Left renal cortex interstitium (tissue), 4 donors: Measurements from ENCODE around the gene EFHC2. TPM values are rescaled to one million over a fixed set of nuclear protein-coding genes. Genes with fewer than 3 reads are reported as not detected.

ENCODE experiments used
- DNase-seq, 4 donors: peaks; one replicate each; pipeline ENCODE4 v3.0.0-alpha.2; 2013; ENCODE audit warnings: low read depth in 4 of 4, low spot score in 2 of 4, missing footprints in 1 of 4
- polyA plus RNA-seq, 4 donors: library from polyadenylated mRNA; unstranded; fragments of 120-200 nt; gene quantifications; one replicate each; pipeline ENCODE4 v1.2.1, GENCODE V29; 2013; ENCODE audit not compliant: insufficient read length in 4 of 4

Gene EFHC2
- polyA plus RNA-seq, 4 donors = 7.8 to 10.8 (median 9.1) TPM

DNA sequence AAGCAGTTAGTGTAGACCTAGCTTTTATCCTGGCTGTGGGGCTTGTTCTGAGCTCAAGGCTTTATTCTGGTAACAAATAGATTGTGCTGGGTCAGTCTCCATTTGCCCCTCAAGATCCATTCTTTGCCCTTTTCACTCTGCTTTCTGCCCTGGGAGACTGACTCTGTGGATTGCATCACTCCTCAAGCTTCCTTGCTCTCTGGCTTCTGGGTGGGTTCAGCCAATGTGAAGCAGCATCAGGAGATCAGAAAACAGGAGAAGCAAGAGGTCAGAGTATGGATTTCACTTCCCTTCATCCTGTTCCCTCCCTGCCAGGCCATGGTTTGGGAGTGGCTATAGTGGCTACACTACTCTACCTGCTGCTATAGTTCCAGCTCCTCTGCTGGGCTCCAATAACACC, 186.2 kb downstream of the EFHC2 start:
- no peak for DNase-seq

DNA sequence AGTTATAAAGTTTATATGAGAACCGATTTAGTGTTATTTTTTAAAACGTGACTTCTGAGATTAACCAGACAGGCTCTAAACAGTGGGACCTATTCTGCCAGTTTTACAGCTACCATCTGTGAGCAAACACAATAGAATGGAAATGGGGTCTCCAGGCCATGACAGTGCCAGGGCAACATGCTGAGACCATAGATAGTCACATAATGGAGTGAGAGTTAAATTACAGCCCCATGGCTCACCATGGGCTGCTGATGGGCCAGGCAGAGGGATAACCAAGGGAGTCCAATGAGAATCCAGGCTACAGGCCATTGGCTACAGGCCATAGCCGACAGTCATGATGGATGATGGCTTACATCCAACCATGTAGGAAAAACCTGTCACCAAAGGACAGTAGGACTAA, 186.7 kb downstream of the EFHC2 start:
- no peak for DNase-seq

DNA sequence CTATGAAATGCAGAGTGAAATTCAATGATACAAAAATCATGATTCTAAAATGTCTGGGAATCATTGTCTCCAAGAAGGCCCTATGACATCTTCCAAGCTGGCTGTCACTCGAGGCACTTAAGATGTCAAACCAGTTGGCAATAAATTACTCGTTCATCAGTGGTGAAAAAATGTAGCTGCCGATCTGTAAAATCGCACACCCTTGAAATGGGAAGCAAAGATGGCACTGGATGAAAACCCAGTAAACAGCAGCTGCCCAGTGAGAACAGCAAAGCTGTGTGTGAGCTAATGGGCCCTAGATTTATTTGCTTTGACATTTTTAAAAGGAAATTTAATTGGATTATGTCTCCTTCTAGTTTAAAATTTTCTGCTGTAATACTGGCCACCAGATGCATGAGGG, 188.3 kb downstream of the EFHC2 start:
- DNase-seq = no peak

DNA sequence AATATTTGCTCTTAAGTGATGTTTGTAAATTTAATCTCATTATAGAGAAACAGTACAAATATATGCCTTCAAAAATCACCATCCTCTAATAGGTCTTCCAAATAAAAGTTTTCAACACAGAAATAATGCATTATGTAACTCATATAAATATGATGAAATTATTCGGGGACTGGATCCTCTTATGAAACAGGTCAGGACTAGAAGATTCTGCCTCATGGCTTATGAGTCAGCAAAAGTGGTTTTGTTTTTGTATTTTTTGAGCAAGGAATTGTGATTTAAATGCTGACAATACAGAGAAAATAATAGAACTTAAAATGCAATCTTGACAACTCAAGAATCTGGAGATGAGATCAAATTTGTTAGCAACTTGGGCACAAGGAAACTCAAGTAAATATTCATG, 190.6 kb downstream of the EFHC2 start:
- DNase-seq = no peak

DNA sequence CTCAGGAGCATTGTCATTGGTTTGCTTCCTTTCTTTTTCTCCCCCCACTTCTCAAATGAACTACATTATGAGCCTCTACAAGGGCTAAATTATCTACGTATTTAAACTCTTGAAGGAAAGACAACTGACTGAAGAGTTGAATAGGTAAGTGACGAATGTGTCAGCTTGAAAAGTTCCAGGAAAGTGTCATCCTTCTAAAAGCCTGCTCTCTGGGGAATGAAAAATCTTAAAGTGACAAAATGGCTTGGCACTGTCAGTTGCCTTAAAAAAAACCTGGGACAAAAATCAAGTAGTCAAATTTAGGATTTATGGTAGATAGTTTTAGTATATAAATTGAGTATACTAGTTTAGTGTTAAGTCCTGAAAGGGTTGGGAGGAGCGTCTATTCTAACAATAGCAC, 196.3 kb downstream of the EFHC2 start:
- DNase-seq = no peak

DNA sequence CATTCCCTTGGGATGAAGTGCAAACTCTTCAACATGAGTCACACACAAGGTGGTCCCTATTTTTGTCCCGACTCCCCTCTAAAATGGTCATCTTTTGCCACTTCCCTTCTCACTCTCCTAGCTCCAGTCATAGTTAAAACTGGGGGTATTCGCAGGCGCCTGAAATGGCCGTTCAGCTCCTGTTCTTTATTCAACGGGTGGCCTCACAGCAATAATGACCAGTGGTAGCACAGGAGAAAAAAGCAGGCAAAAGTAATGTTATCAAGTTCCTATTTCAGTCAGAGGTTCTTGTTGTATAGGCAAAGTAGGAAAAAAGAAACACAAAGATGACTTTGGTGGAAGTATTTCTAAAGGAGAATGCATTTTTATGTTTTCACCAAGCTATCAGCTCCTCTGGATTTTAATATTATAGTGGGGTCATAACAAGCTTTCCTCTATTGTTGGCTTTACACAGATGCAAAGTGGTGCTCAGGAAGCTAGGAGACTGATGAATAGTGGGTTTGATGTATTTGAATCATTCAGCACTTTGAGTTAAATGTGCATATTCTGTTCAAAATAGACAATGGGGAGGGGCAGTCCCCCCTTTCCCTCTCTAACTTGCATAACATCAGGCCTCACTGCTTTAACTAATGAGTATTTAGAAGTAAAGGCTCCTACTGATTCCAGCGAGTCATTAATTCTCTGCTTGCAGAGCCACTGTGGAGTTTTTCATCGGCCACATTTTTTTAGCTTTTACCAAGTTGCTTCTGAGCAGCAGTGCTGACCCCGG, 199.1 kb downstream of the EFHC2 start:
- no peak for DNase-seq

DNA sequence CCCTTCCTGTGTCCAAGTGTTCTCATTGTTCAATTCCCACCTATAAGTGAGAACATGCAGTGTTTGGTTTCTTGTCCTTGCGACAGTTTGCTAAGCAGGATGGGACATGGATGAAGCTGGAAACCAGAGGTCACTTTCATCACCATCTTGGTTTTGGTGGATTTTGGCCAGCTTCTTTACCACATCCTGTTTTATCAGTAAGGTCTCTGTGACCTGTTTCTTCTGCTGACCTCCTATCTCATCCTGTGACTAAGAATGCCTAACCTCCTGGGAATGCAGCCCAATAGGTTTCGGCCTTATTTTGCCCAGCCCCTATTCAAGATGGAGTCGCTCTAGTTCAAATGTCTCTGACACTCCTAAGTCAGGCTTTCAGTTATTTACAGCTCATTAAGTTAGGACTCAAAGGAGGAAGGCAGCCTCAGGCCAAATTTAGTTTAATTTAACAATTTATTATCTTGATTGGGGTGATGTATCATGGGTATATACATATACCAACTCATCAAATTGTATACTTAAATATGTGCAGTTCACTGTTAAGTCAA, 200.3 kb downstream of the EFHC2 start:
- no peak for DNase-seq

DNA sequence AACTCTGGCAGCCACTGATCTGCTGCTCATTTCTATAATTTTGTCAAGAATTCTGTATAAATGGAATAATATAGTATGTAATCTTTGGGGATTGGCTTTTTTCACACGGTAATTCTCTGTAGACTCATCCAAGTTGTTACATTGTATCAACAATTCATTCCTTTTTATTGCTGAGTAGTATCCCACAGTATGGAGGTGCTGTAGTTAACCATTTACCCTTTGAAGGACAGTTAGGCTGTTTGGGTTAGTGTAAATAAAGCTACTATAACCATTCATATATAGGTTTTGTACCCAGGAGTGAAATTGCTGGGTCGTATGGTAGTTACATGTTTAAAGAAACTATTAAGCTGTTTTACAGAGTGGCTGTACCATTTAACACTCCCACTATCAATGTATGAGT, 213.3 kb downstream of the EFHC2 start:
- DNase-seq = no peak

DNA sequence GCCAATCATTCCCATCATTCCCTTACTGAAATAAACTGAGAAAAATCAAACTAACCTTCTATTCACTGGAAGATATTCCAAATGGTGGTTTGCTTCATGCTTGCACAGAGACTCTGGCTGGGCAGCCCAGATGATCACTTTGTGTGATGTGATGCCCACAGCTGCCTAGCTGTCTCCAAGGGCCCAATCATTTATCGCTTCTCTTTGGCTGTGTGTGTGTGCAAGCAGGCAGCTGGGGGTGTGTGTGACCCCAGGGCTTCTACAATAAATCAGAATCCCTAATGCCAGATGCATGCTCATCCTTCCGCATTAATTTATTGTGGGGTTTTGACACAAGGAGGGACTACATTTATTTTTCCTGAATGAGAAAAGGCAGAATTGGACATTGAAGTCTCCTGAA, 230.1 kb downstream of the EFHC2 start:
- no peak for DNase-seq

DNA sequence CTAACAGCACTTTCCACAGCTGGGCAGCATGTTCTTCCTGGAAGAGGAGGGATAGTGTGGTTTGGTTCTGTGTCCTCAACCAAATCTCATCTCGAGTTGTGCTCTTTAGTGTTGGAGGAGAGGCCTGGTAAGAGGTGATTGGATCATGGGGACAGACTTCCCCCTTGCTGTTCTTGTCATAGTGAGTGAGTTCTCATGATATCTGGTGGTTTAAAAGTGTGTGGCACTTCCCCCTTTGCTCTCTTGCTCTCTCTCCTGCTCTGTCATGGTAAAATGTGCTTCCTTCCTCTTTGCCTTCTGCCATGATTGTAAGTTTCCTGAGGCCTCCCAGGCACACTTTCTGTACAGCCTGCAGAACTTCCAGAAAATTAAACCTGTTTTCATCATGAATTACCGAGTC, 236.6 kb downstream of the EFHC2 start:
- no peak for DNase-seq

DNA sequence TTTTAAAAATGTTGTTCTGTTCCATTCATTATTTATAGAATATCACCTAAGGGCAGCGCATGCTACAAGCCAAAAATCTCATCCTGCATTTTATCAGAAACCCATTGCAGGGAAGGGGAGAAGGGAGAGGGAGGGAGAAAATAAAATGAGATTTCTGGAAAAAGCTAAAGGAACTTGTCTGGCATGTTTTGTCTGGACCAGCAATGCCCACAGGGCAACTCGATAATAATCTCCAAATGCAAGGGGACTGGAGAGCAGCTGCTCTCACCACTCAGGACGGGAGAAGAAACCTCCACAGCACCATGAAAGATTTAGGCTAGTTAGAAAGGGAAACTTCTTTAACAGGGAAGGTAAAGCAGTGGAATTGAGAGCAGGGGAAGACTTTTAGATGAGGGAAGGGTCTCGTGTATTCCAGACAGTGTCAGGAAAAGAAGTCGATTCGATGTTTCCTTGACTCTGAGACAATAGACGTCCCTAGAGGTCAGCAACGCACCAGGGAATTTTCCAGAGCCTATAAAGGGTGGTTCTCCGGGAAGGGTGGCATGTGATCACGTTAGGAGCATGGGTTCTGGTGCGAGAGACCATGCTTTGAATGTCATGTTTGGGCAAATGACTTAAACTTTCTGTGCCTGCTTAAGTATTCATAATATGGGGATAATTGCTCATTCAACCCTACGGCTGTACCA, 238.1 kb downstream of the EFHC2 start:
- DNase-seq = no peak

DNA sequence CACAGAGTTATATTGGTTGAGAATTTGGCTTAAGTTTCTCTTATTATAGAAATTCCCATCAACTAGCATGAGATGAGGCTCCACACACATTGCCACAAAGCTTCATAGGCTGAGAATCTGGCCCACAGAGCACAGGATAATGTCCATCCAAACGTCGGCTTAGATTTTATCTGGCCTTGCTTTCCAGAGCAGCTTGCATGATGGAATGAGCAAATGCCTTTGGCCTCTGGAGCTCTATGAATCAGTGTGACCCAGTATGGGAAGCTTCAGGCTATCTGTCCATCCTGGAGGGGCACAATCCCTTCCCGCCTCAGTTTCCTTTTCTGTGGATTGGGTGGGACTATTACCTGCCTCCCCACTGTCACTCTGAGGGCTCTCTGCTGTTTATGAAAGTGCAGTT, 238.8 kb downstream of the EFHC2 start:
- DNase-seq = no peak

DNA sequence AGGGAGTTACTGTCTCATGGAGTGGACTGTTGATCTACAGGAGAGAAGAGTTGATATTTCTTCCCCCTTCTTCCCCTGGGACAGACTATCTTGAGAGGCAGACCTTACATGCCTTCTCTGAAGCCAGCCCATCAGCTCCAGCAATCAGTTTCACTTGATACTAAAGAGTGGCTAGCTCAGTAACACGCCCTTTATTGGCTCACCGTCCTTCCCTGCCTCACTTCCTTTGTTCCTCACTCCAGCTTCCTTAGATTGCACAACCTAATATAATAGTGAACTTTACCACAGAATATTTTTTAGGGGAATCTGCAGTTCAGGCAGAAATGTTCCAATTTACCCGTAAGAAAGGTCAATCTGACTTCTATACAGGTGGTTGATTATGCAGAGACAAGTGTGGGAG, 242.2 kb downstream of the EFHC2 start:
- DNase-seq = no peak

DNA sequence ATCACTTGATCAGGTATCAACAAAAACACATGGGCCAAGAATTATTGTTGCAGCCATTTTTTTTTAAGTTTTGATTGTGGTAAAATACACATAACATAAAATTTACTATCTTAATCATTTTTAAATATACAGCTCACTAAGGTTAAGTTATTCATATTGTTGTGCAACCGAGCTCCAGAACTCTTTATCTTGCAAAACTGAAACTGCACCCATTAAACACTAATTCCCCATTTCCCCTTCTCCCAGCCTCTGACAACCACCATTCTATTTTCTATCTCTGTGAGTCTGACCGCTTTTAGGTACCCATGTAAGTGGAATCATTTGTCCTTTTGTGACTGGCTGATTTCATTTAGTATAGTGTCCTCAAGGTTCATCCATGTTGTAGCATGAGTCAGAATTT, 244.1 kb downstream of the EFHC2 start:
- no peak for DNase-seq

Other genes starting within 250 kb of the EFHC2 start
- 10 to 100 TPM; 25.4 to 34.7 (median 26.7) TPM for gene FUNDC1, start 199.2 kb upstream of the EFHC2 start, polyA plus RNA-seq